Activated CD4-positive, alpha-beta T cell treated with anti-CD3 and anti-CD28 coated beads for 1 hour (primary cell): Measurements from ENCODE around the gene SLC35G4.
"Not testable (repeated sequence)": the region's sequence is repeated elsewhere in the genome, so short reads cannot be mapped to it uniquely, and the experiment has no call there.

Source experiments
- DNase-seq: peaks from one replicate; pipeline ENCODE4 v3.0.0-alpha.2; 2020

The SLC35G4 gene

GRCh38 chr18:11609488-11609887 is at the start of gene SLC35G4:
TSS of gene SLC35G4 (plus strand) at chr18:11609596. CDS start at chr18:11609596, 0 bp downstream.
- not testable (repeated sequence) for DNase-seq

- no peak for DNase-seq
These were observed 48.1 kb upstream of the SLC35G4 start for GRCh38 chr18:11561293-11561692.

GRCh38 chr18:11565716-11566115 is 43.7 kb upstream of the SLC35G4 start:
- no peak for DNase-seq

GRCh38 chr18:11566236-11566965 is 43.0 kb upstream of the SLC35G4 start:
- DNase-seq, result no peak

GRCh38 chr18:11567396-11567795 is 42.0 kb upstream of the SLC35G4 start:
- DNase-seq, result no peak

- no peak for DNase-seq
These were observed 39.3 kb upstream of the SLC35G4 start for GRCh38 chr18:11570073-11570588.

GRCh38 chr18:11570769-11571412 is 38.5 kb upstream of the SLC35G4 start:
- no peak for DNase-seq

GRCh38 chr18:11572201-11572600 is 37.2 kb upstream of the SLC35G4 start:
- DNase-seq, result no peak

- DNase-seq, result no peak
These were observed 34.9 kb upstream of the SLC35G4 start for GRCh38 chr18:11574545-11574944.

GRCh38 chr18:11577271-11578112 is 31.9 kb upstream of the SLC35G4 start:
- no peak for DNase-seq

- no peak for DNase-seq
These were observed 30.6 kb upstream of the SLC35G4 start for GRCh38 chr18:11578799-11579198.

- no peak for DNase-seq
These were observed 29.5 kb upstream of the SLC35G4 start for GRCh38 chr18:11579916-11580315.

- DNase-seq, result no peak
These were observed 28.1 kb upstream of the SLC35G4 start for GRCh38 chr18:11581286-11581685.

GRCh38 chr18:11585596-11585995 is 23.8 kb upstream of the SLC35G4 start:
- no peak for DNase-seq

- no peak for DNase-seq
These were observed 22.5 kb upstream of the SLC35G4 start for GRCh38 chr18:11586896-11587295.

GRCh38 chr18:11587432-11587831 is 22.0 kb upstream of the SLC35G4 start:
- no peak for DNase-seq

GRCh38 chr18:11587846-11588245 is 21.6 kb upstream of the SLC35G4 start:
- DNase-seq, result no peak

GRCh38 chr18:11591957-11592356 is 17.4 kb upstream of the SLC35G4 start:
- DNase-seq, result no peak

GRCh38 chr18:11600321-11600720 is 9.1 kb upstream of the SLC35G4 start:
- DNase-seq, result no peak

GRCh38 chr18:11607906-11608305 is 1.5 kb upstream of the SLC35G4 start:
- DNase-seq, result no peak

GRCh38 chr18:11608618-11609017 is 778 bp upstream of the SLC35G4 start:
- DNase-seq, result not testable (repeated sequence)

GRCh38 chr18:11613073-11613472 is 3.7 kb downstream of the SLC35G4 start:
- DNase-seq, result not testable (repeated sequence)

- DNase-seq, result not testable (repeated sequence)
These were observed 4.2 kb downstream of the SLC35G4 start for GRCh38 chr18:11613611-11614010.
